Measurements from ENCODE around the gene TMEM183A. TPM values are rescaled to one million over a fixed set of nuclear protein-coding genes. Genes with fewer than 3 reads are reported as not detected.
A peak's percentile ranks its signal among the peaks of the same experiment; 100 is the strongest.

Gene TMEM183A
- total RNA-seq, 1 donor from 2014 or later: 147 TPM

GRCh38 chr1:203026666-203027663 lies 19.8 kb downstream of the TMEM183A start:
- DNase-seq (ENCODE audit: low spot score in 2 of 2) (no peak), FAIRE-seq (no peak)

DNA sequence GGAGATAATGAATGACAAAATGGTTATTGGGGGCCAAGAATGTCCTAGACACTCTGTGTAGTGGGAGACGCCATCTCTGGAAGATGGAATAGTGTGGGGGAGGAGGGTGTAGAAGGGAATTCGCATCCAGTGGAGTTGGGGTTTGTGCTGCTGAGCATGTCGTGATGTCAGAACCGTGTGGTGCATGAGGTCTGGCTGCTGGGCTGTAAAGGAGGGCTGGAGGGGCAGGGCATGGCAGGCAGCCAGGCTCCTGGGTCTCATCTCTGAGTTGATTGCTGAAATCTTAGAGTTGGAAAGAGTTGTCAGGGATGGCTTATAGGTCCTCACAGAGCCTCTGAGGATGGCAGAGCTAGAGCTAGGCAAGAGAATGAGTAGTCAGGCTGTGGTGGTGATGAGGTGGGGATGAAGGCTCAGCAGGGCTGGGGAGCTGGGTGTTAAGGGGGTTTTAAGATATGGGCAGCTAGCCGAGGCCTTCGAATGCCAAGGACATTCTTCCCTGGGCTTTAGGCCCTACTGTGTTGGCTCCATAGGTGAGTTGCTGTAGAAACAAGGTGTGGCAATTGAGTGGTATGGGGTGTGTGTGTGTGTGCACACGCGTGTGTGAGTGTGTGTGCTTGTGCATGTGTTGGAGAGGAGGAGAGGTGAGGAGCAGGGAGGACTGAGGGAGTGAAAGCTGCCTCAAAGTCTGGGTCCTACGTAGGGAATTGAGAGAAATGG lies 21.1 kb downstream of the TMEM183A start:
- FAIRE-seq (no peak), DNase-seq (ENCODE audit: low spot score in 2 of 2) (no peak)

DNA sequence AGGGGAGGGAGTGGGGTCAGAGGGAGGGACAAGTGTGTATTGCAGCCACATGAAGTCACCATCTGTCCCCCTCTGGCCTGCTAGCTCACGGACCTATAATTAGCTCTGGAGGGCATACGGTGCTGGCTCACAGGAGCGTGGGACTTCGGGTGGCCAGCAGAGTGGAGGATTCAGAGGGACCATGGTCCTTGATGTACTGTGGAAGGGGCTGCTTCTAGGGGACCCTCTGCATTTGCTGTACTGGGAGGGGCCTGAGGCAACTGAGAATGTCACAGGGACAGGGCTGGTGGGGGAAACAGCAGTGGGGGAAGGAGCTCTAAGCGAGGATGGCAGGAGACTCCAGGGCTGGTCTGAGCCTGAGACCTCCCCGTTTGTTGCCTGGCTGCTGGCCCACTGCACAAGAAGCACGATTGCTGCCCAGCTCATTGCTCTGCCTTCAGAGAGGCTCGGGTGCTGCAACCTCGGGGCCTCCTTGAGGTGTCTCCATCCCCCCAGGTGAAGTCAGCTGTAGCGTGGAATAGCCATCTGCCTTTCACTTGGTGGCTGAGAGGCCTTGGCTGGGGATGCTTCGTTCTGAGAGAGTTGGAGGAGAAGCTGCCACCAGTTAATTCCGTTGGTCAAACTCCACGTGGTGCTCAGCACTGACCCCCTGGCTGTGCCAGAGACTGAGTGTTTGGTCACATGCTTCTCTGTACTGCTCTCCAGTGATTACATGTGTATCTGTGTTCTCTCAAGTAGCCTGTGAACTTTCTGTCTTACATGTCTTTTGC lies 21.8 kb downstream of the TMEM183A start:
- no peak for FAIRE-seq

DNA sequence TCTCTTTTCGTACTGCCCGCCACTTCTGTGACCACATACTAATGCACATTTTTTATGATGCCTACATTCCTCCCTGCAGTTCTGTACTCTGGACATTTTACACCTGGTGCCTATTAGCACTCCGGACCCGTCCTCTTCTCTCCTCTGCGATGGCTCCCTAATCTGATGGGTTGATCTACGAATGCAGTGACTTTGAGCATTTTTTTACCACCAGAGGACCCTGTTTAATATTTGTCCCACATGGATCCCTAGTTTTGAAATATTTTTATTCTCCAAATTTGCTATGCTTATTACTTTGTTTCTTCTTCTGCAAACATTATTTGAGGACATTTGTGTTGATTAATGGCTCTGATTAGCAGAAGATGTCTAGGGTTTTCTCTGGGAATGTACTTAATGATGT lies 24.3 kb downstream of the TMEM183A start:
- DNase-seq (ENCODE audit: low spot score in 2 of 2) (no peak), FAIRE-seq (no peak)

More for the DNA sequence above, 21.8 kb downstream of the TMEM183A start:
- DNase-seq (ENCODE audit: low spot score in 2 of 2): no peak

DNA sequence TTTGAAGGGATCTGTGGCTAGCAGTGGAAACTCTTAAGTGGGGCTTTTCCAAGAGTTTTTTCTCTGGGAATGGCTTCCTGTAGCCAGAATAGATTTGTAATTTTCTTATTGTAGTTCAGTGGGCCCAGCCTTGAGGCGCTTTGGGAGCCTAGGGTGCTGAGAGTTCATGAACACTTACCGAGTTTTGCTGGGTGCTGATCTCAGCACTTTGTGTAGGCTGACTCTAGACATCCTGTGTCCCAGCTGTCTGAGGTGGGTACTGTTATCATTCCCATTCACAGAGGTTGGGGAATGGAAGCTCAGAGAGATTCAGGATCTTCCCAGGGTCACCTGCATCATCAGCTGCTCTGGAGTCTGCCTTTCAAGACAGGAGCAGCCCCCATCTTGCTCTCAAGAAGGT lies 26.1 kb downstream of the TMEM183A start:
- no peak for FAIRE-seq
- DNase-seq (ENCODE audit: low spot score in 2 of 2): no peak

GRCh38 chr1:203033917-203034316 lies 26.7 kb downstream of the TMEM183A start:
- no peak for DNase-seq (ENCODE audit: low spot score in 2 of 2)

DNA sequence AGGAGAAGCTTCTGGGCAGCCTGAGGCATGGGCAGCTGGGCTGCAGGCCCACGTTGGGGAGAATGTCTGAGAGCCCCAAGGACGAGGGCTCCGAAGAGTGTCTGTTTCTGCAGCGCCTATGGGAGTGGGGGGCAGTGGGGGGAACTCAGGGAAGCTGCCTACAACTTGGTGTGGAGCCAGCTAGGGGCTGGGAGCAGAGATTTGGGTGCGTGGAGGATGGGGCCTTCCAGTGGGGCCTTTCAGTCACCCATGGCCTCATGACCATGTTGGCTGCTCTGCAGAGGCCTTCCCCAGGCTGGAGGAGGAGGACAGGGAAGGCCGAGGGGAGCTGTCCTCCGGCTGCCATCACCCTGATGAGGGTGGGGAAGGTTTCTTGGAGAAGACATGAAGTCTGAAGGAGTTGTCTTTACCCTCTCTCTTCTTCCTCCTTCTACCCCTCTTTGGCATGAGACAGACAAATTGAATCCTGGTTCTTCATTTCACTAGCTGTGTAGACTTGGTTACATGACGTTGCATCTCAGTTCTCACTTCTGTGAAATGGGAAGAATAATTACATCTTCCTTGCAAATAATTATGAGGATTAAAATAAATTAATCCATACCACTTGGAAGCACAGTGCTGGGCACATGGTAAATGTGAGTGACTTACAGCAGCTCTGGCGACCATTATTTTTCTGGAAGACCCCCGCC lies 27.4 kb downstream of the TMEM183A start:
- DNase-seq (ENCODE audit: low spot score in 2 of 2): no peak
- no peak for FAIRE-seq

More at GRCh38 chr1:203033917-203034316, 26.7 kb downstream of the TMEM183A start:
- no peak for FAIRE-seq

DNA sequence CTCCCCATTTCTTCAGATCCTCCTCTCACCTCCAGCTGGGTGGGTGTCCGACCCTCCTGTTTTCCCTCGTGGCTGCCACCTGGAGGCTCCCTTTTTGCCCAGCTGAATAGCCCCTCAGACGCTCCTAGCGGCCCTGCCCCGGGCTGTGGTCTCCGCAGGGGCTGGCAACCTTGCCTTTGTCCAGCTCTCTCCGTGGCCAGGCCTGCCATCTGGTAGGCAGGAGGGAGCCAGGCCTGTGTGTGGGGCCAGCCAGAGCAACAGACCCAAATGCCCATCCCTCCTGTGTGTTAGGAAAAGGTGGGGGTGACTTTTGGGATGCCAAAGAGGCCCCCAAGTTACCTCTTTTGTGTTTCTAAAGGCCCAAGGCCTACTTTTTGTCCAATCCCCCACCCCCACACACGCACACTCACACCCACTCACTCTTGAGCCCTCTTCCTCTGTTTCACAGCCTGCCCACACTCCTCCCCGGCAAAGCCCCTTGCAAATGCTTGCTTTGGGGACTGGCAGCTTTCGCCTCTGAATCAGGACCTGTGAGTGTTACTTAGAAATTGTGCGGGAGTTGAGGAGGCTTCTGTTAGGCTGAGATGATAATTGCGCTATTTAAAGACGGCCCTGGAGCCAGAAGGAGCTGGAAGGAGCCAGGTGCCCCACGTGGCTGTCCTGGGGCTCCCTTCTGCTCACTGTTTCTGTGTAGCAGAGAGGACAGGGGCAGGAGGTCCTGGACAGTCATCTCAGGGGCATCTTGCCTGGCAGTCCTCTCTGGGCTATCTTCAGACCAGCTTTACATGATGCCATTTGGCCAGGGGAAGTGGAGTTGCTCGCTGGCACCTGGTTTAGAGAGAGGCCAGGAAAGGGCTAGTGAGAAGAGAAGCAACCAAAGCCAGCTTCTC lies 28.2 kb downstream of the TMEM183A start:
- DNase-seq (ENCODE audit: low spot score in 2 of 2) (no peak), FAIRE-seq (no peak)

DNA sequence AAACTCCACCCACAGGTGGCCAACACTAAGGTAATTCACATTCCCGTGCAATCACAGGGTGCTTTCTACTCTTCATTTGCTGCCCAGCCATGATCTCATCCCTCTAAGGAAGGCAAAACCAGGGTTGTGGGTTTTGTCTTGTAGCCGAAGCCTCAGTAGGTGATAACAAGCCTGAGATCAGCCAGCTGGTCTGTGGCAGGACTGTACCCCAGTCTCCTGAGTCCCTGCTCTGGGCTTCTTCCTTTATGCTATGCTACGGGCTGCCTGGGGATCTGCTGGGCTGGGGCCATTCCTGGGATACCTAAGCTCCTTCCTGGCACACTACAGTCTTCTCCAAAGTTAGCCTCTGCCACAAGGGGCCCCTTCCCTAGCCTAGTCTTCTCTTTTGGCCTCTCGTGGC lies 29.0 kb downstream of the TMEM183A start:
- FAIRE-seq: no peak
- no peak for DNase-seq (ENCODE audit: low spot score in 2 of 2)

DNA sequence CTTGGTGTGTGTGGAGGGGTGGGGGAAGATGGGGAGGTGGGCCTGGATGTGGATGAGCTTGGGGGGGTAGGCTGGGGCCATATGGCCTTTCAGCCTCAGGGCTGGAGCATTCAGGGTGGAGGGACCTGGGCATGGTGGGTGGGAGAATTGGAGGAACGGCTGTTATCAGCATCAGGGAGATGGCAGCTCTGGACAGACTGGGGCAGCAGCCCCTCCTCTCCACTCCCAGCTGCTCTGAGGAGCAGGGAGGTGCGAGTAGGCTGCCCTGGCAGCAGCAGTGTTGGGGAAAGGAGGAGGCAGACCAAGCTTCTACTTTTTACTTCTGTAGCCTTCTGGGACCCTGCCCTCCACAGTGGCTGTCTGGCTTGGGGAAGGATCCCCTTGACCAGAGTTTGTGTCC lies 29.4 kb downstream of the TMEM183A start:
- no peak for DNase-seq (ENCODE audit: low spot score in 2 of 2)
- FAIRE-seq: no peak

DNA sequence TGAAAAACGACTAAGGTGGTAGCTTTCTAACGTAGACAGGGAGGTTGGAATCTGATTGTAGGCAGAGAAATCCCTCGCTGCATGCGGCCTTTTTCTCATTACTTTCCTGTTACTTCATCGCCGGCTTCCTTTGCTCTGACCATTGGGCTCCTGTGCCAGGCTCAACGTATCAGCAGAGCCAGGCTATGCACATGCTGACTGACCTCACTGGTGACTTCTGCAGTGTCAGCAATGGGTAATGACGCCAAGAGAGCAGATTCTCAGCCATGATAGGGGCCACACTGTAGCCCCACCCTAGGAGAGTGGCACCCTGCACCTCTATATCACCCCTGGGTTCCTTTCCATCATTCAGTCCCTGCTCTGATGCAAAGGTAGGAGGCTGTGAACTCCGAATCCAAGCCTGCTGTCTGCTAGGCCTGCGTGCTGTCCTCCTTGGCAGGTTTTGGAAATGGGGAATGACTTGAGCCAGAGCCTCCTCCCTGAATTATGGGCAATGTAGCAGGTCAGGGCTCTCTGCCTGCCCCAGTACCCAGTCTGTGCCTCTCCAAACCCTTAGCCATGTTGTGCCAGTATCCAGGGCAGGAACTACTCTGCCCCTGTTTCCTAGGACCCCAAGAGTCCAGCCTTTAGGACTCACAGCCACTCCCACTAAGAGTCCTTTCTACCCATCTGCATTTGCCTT lies 30.5 kb downstream of the TMEM183A start:
- no peak for FAIRE-seq

GRCh38 chr1:203038217-203038741 lies 31.1 kb downstream of the TMEM183A start:
- FAIRE-seq (no peak), DNase-seq (ENCODE audit: low spot score in 2 of 2) (no peak)

More for the DNA sequence above, 30.5 kb downstream of the TMEM183A start:
- no peak for DNase-seq (ENCODE audit: low spot score in 2 of 2)

DNA sequence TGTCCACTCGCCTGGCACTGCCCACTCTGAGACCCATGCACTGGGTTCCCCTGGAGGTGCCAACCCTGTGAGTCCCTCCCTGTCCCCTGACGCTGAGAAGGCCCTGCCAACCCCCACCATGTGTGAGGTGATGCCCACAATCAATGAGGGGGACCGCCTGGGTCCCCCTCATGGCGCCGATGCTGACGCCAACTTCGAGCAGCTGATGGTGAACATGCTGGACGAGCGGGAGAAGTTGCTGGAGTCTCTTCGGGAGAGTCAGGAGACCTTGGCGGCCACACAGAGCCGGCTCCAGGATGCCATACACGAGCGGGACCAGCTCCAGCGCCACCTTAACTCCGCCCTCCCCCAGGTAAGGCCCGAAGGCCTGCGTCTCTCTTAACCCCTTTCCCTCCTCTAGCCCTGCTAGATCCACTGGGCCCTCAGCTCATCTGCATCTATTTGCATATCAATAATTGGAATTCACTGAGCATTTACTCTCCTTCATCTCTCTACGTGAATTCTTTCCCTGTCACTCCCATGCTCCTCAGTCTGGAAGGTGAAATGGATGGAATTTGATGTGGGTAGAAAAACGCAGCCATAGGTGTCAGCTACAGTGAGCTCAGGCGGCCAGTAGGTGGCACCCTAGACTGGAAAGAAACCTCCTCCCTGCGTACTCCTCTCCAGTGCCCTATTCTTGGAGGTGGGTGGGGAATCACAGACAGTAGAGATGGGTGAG lies 31.9 kb downstream of the TMEM183A start:
- DNase-seq (ENCODE audit: low spot score in 2 of 2): peak; percentile 63 to 79
- FAIRE-seq: no peak

- FAIRE-seq (no peak), DNase-seq (ENCODE audit: low spot score in 2 of 2) (no peak)
Observed at GRCh38 chr1:203039609-203040512, 32.7 kb downstream of the TMEM183A start.

DNA sequence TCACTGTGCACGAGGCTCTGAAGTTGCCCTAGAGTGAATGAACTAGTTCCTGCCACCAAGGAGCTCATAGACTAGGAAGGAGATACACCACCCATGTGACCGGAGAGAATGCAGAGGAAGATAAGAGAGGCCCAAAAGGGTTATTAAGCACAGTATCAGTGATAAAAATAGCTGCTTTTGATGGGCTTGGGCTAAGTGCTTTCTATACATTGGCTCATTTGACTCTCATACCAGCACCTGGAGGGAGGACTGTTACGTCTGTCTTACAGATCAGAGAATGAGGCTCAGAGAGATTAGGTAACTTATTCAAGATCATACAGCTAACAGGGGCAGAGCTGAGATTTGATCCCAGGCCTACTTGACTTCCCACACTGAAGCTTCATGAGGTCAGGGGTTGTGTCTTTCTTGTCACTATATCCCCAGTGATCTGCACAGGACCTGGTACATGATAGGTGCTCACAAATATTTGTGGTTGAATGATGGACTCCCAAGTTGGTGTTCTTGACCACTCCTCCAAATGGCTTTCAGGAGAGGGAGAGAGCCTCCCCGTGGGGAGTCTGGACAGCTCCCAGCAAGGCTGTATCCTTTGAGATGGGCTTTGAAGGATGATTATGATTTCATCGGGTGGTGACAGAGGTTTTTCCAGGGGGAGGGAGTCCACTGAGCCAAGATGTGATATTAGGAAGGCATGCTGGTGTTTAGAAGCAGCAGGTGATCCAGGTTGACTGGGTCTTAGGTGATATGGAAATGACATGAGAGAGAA lies 33.5 kb downstream of the TMEM183A start:
- no peak for FAIRE-seq
- DNase-seq (ENCODE audit: low spot score in 2 of 2): no peak

Measured in frontal cortex (tissue), 4 donors.